Hepatic stellate cell (primary cell): Measurements from ENCODE around the gene SMYD4.
"Not testable (repeated sequence)": the region's sequence is repeated elsewhere in the genome, so short reads cannot be mapped to it uniquely, and the experiment has no call there.

Experiments
- DNase-seq: peaks from one replicate; pipeline ENCODE4 v3.0.0; 2011; ENCODE audit warnings: low spot score

SMYD4 gene

GRCh38 chr17:1755827-1756262 is 73.9 kb downstream of the SMYD4 start:
- no peak for DNase-seq

- no peak for DNase-seq
These were observed 74.4 kb downstream of the SMYD4 start for GRCh38 chr17:1755252-1755826.

GRCh38 chr17:1754430-1755112 is 75.1 kb downstream of the SMYD4 start:
- no peak for DNase-seq

- no peak for DNase-seq
These were observed 75.8 kb downstream of the SMYD4 start for GRCh38 chr17:1753767-1754429.

- no peak for DNase-seq
These were observed 77.1 kb downstream of the SMYD4 start for GRCh38 chr17:1752425-1753262.

- DNase-seq, result no peak
These were observed 79.1 kb downstream of the SMYD4 start for GRCh38 chr17:1750628-1751027.

- DNase-seq, result no peak
These were observed 82.6 kb downstream of the SMYD4 start for GRCh38 chr17:1746975-1747543.

GRCh38 chr17:1745513-1746020 is 84.1 kb downstream of the SMYD4 start:
- DNase-seq, result no peak

- DNase-seq, result no peak
These were observed 84.9 kb downstream of the SMYD4 start for GRCh38 chr17:1744551-1745512.

- no peak for DNase-seq
These were observed 86.6 kb downstream of the SMYD4 start for GRCh38 chr17:1743088-1743439.

- DNase-seq, result no peak
These were observed 87.2 kb downstream of the SMYD4 start, which contains the start of gene SERPINF2 for GRCh38 chr17:1742371-1743087. TSS of gene SERPINF2 (plus strand) at chr17:1742871. CDS start at chr17:1744996, 2,125 bp downstream.

GRCh38 chr17:1741899-1742298 is 87.8 kb downstream of the SMYD4 start:
- DNase-seq, result not testable (repeated sequence)

- DNase-seq, result no peak
These were observed 92.0 kb downstream of the SMYD4 start for GRCh38 chr17:1737531-1738291.

- peak; percentile 90 for DNase-seq
These were observed 93.1 kb downstream of the SMYD4 start for GRCh38 chr17:1736348-1737281.

GRCh38 chr17:1735834-1736347 is 93.8 kb downstream of the SMYD4 start:
- no peak for DNase-seq

- no peak for DNase-seq
These were observed 94.3 kb downstream of the SMYD4 start for GRCh38 chr17:1735418-1735817.

GRCh38 chr17:1733759-1734158 is 95.9 kb downstream of the SMYD4 start:
- no peak for DNase-seq

- no peak for DNase-seq
These were observed 96.8 kb downstream of the SMYD4 start for GRCh38 chr17:1732833-1733321.
